ENCODE measurements around the gene GAS7.

DNA sequence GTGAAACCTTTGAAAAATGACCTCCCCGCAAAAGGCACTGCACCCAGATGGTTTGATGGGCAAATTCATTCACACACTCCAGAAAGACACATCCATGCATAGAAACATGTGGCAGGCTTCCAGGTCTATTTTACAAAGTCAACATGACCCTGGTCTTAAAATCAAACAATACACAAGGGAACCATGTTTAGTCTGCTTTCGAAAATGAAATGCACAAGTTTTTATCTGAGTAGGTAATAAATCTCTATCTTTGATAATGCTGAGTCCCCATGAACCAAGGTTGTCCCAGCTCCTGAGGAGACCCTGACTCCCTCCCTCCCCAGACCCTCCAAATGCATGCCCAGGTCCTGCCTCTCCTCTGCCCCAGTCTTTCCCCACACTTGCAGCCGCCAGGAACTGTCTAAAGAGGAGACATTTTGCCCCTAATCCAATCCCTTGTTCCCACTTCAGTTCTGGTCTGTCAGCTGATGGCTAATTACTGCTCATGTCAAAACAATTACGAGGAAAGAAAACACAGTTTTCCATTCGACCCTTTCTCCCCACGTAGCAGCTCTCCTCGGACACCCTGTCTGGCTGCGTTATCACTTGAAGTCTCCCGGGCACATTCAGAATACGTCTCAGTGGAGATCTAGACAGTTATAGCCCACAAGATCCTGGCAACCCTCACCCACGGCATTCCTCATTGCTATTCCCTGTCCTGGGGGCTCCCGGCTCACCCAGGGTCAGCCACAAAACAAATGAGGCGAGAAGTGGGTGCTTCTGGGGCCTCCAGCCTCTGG is 224.5 kb downstream of the GAS7 start:
- TF ChIP-seq POLR2AphosphoS5 (IDR thresholded peaks at IDR 0.05) (no peak), POLR2A (IDR thresholded peaks at IDR 0.05) (no peak)
- TF ChIP-seq, protein P1, sequence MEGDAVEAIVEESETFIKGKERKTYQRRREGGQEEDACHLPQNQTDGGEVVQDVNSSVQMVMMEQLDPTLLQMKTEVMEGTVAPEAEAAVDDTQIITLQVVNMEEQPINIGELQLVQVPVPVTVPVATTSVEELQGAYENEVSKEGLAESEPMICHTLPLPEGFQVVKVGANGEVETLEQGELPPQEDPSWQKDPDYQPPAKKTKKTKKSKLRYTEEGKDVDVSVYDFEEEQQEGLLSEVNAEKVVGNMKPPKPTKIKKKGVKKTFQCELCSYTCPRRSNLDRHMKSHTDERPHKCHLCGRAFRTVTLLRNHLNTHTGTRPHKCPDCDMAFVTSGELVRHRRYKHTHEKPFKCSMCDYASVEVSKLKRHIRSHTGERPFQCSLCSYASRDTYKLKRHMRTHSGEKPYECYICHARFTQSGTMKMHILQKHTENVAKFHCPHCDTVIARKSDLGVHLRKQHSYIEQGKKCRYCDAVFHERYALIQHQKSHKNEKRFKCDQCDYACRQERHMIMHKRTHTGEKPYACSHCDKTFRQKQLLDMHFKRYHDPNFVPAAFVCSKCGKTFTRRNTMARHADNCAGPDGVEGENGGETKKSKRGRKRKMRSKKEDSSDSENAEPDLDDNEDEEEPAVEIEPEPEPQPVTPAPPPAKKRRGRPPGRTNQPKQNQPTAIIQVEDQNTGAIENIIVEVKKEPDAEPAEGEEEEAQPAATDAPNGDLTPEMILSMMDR (IDR thresholded peaks at IDR 0.05), result no peak

Measured in gastroesophageal sphincter (tissue), 3 donors.